Keratinocyte (primary cell): ENCODE results near the gene RRAD. TPM values are rescaled to one million over a fixed set of nuclear protein-coding genes. Genes with fewer than 3 reads are reported as not detected.

Source experiments
- DNase-seq: peaks from one replicate; pipeline ENCODE4 v3.0.0-alpha.2; 2011; ENCODE audit warnings: low read depth, missing footprints, low spot score
- FAIRE-seq: peaks from 2 replicates; lab custom pipeline; 2011; peaks lifted over from hg19 to GRCh38; lab: Jason Lieb, UNC
- H2AFZ ChIP-seq: 2 replicates; pipeline ENCODE4 v1.6.0; 2012; ENCODE audit warnings: low read length, control low read depth, inconsistent platforms; ENCODE audit not compliant: control insufficient read depth
- H3K27ac ChIP-seq: 2 replicates; pipeline ENCODE4 v1.5.1; 2011; ENCODE audit warnings: low read length; ENCODE audit not compliant: control insufficient read depth, insufficient read depth
- H3K27me3 ChIP-seq: 3 replicates; pipeline ENCODE4 v1.6.0; 2011; ENCODE audit warnings: low read length; ENCODE audit not compliant: control insufficient read depth, insufficient read depth; ENCODE audit errors: extremely low read depth
- H3K36me3 ChIP-seq, 2 experiments: 2 replicates in 1 of 2; 3 replicates in 1 of 2; pipeline ENCODE4 v1.5.1; 2011; ENCODE audit warnings: low read length in 2 of 2, mild to moderate bottlenecking in 1 of 2; ENCODE audit not compliant: control insufficient read depth in 2 of 2, insufficient read depth in 2 of 2; ENCODE audit errors: extremely low read depth in 1 of 2
- H3K4me1 ChIP-seq: 3 replicates; pipeline ENCODE4 v1.5.1; 2011; ENCODE audit warnings: low read length; ENCODE audit not compliant: control insufficient read depth, insufficient read depth; ENCODE audit errors: extremely low read depth
- H3K4me2 ChIP-seq: 3 replicates; pipeline ENCODE4 v1.6.0; 2011; ENCODE audit warnings: low read depth, low read length; ENCODE audit not compliant: control insufficient read depth, insufficient read depth; ENCODE audit errors: extremely low read depth
- H3K4me3 ChIP-seq, 3 experiments: fragments of 200-600 bp in 1 of 3; sonication (generic) in 1 of 3; 2 replicates in 2 of 3; 3 replicates in 1 of 3; pipeline ENCODE4 v1.5.1; 2011 to 2016; ENCODE audit warnings: low read length in 3 of 3, mild to moderate bottlenecking in 3 of 3, control low read depth in 2 of 3, inconsistent platforms in 1 of 3, low read depth in 1 of 3, mixed read lengths in 1 of 3, mixed run types in 1 of 3, moderate library complexity in 1 of 3; ENCODE audit not compliant: control insufficient read depth in 2 of 3, insufficient read depth in 2 of 3; ENCODE audit errors: extremely low read depth in 1 of 3
- H3K79me2 ChIP-seq: 2 replicates; pipeline ENCODE4 v1.6.0; 2012; ENCODE audit warnings: low read length; ENCODE audit not compliant: control insufficient read depth, insufficient read depth
- H3K9ac ChIP-seq: 3 replicates; pipeline ENCODE4 v1.6.0; 2011; ENCODE audit warnings: low read length; ENCODE audit not compliant: control insufficient read depth, insufficient read depth; ENCODE audit errors: extremely low read depth
- H3K9me1 ChIP-seq: 3 replicates; pipeline ENCODE4 v1.6.0; 2011; ENCODE audit warnings: low read length; ENCODE audit not compliant: control insufficient read depth, insufficient read depth; ENCODE audit errors: extremely low read depth
- H3K9me3 ChIP-seq: 2 replicates; pipeline ENCODE4 v1.5.1; 2012; ENCODE audit warnings: low read depth, low read length; ENCODE audit not compliant: control insufficient read depth
- H4K20me1 ChIP-seq: 3 replicates; pipeline ENCODE4 v1.6.0; 2011; ENCODE audit warnings: low read length; ENCODE audit not compliant: control insufficient read depth, insufficient read depth; ENCODE audit errors: extremely low read depth
- CTCF ChIP-seq, 3 experiments: IDR thresholded peaks in 1 of 3; conservative IDR thresholded peaks in 1 of 3; optimal IDR thresholded peaks in 1 of 3; 2 replicates in 2 of 3; 3 replicates in 1 of 3; pipeline versions ENCODE3 to v1.5.1; 2011; ENCODE audit warnings: low read length in 3 of 3, mild to moderate bottlenecking in 3 of 3, moderate library complexity in 2 of 3, control low read depth in 1 of 3, inconsistent platforms in 1 of 3; ENCODE audit not compliant: insufficient read depth in 2 of 3; ENCODE audit errors: extremely low read depth in 1 of 3
- EZH2 ChIP-seq: IDR thresholded peaks from one replicate; pipeline ENCODE4 v1.6.1; 2012; ENCODE audit warnings: inconsistent platforms, mild to moderate bottlenecking, low read length, moderate library complexity
- dilution Hi-C: fragments of 300-500 bp; cut with MboI; formaldehyde crosslinking; loops from one replicate; pipeline ENCODE4 v1.7.0; 2020; ENCODE audit warnings: low sequenced_read_pairs; ENCODE audit not compliant: extremely low pct_ligation_motif_present
- polyA plus RNA-seq, 5 experiments: library from polyadenylated mRNA; depleted of rRNA in 3 of 5; stranded (reverse) in 3 of 5; stranded (forward) in 1 of 5; unstranded in 1 of 5; fragments of >200 nt; gene quantifications; 1 replicate in 1 of 5; 2 replicates in 3 of 5; 3 replicates in 1 of 5; pipeline versions ENCODE4 v1.2.1 to v1.2.3, GENCODE V29; 2011 to 2012; ENCODE audit warnings: missing spikeins in 2 of 5, low read depth in 1 of 5, low replicate concordance in 1 of 5

The RRAD gene
- polyA plus RNA-seq, 1 donor (not counting 4 experiments of a cell fraction or from before 2014, with no cell fraction given), result 2.7 TPM

- Histone ChIP-seq H3K4me2 (no peak overlapping the region), H3K4me1 (peaks cover 15% of the 10 kb centered on the region), H3K27ac (no peak overlapping the region), H3K4me3 (no peak overlapping the region), H3K9me3 (no peaks in the 10 kb centered on the region), H3K79me2 (no peaks in the 10 kb centered on the region), H3K9ac (no peak overlapping the region), H3K36me3 (no peaks in the 10 kb centered on the region), H3K27me3 (peaks cover 3% of the 10 kb centered on the region), H2AFZ (no peak overlapping the region), H4K20me1 (no peaks in the 10 kb centered on the region), H3K9me1 (no peaks in the 10 kb centered on the region)
- dilution Hi-C loops, result no loop called here
- FAIRE-seq (no peak), DNase-seq (no peak)
- no peak for TF ChIP-seq EZH2
- no peak for TF ChIP-seq CTCF (optimal IDR thresholded peaks at IDR 0.05 in 1 of 3, IDR thresholded peaks at IDR 0.05 in 1 of 3, conservative IDR thresholded peaks at IDR 0.05 in 1 of 3; ENCODE audit: extremely low read depth in 1 of 3, insufficient read depth in 2 of 3, low read length in 3 of 3)
Observed at GRCh38 chr16:66903544-66904427, 21.5 kb downstream of the RRAD start.

DNA sequence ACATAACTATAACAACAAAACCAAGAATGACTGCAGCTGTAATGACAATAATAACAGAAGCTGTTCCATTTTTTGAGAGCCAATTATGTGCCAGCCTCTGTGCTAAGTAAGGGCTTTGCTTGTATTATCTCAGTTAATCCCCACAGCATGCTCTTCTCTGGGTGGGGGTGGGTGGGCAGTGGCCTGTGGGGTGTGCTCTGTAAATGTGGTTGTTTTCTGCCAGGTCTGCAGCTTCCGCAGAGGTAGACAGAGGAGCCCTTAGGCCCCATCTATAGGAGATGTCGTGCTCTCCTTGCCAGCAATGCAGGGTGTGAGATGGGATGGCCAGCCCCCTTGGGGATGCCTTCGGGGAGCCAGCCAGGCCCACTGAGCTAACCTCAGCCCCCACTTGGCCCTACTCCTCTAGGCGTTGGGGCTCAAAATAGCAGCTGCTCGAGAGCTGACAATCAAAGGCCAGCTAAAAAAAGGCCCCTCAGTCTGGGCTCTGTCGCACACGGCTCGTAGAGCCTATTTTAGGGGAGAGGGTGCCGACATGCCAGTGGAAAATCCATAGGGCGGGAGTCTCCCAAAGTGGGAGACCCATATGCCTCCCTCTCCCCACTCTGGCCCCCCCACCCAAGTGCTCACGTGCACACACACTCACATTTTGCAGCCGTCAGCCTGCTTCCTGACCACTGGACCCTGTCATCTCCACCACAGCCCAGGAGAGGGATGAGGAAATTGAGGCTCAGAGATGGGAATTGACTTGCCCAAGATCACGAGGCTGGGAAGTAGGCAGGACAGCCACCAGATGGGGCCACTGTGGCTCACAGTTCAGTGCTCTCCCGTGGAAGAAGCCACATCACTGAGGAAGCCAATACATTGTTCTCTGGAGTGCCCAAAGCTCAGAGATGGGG, 22.4 kb downstream of the RRAD start:
- Histone ChIP-seq H3K4me2 (no peak overlapping the region), H3K9me3 (no peaks in the 10 kb centered on the region), H3K27me3 (peaks cover 3% of the 10 kb centered on the region), H3K36me3 (no peaks in the 10 kb centered on the region), H2AFZ (no peak overlapping the region), H3K4me3 (no peak overlapping the region), H3K27ac (no peak overlapping the region), H3K9ac (no peak overlapping the region), H4K20me1 (no peaks in the 10 kb centered on the region), H3K4me1 (peaks cover 15% of the 10 kb centered on the region), H3K9me1 (no peaks in the 10 kb centered on the region), H3K79me2 (no peaks in the 10 kb centered on the region)
- DNase-seq, result no peak
- dilution Hi-C loops, result no loop called here
- no peak for FAIRE-seq
- TF ChIP-seq EZH2 (no peak), CTCF (optimal IDR thresholded peaks at IDR 0.05 in 1 of 3, IDR thresholded peaks at IDR 0.05 in 1 of 3, conservative IDR thresholded peaks at IDR 0.05 in 1 of 3; ENCODE audit: extremely low read depth in 1 of 3, insufficient read depth in 2 of 3, low read length in 3 of 3) (peak in 2 of 3 experiments; percentile 17 to 48)
